HepG2 (cell line): ENCODE measurements around the gene DND1. TPM values are rescaled to one million over a fixed set of nuclear protein-coding genes. Genes with fewer than 3 reads are reported as not detected.
A peak's percentile ranks its signal among the peaks of the same experiment; 100 is the strongest.

Experiments used
- HDAC1 ChIP-seq: sonication (generic); formaldehyde crosslinking; IDR thresholded peaks from 2 replicates; pipeline ENCODE4 v1.5.1; 2020; ENCODE audit warnings: mild to moderate bottlenecking, missing genetic modification reagents
- HDAC2 ChIP-seq: sonication (generic); formaldehyde crosslinking; IDR thresholded peaks from 2 replicates; pipeline ENCODE4 v1.4.0; 2020; ENCODE audit warnings: missing genetic modification reagents
- HMG20A ChIP-seq: IDR thresholded peaks from 2 replicates; pipeline ENCODE4 v1.6.1; 2016; ENCODE audit warnings: borderline replicate concordance
- IKZF1 ChIP-seq: fragments of 450-650 bp; IDR thresholded peaks from 2 replicates; pipeline ENCODE4 v1.7.1; 2016
- KLF15 ChIP-seq: sonication (generic); formaldehyde crosslinking; IDR thresholded peaks from 2 replicates; pipeline ENCODE4 v1.8.1; 2023; ENCODE audit warnings: borderline replicate concordance, mild to moderate bottlenecking, inconsistent platforms, missing genetic modification reagents, mixed read lengths
- MBNL3 ChIP-seq: fragments of 250-450 bp; sonication (Bioruptor Pico); conservative IDR thresholded peaks from 2 replicates; pipeline ENCODE4 v1.8.0; 2022; ENCODE audit warnings: mild to moderate bottlenecking, inconsistent platforms
- MEF2D ChIP-seq: sonication (generic); formaldehyde crosslinking; IDR thresholded peaks from 2 replicates; pipeline ENCODE4 v1.5.1; 2020; ENCODE audit warnings: mild to moderate bottlenecking, missing genetic modification reagents
- PTBP1 ChIP-seq: fragments of 200-400 bp; formaldehyde crosslinking; IDR thresholded peaks from 2 replicates; pipeline ENCODE4 v1.6.1; 2018; ENCODE audit warnings: low read length, low read depth; ENCODE audit not compliant: poor library complexity, severe bottlenecking
- RARA ChIP-seq: IDR thresholded peaks from 2 replicates; pipeline ENCODE4 v1.6.1; 2016; ENCODE audit warnings: missing genetic modification reagents, missing compliant biosample characterization
- SIN3A ChIP-seq: IDR thresholded peaks from 2 replicates; pipeline ENCODE4 v1.6.1; 2011; ENCODE audit warnings: low read depth, mild to moderate bottlenecking, control low read depth, low read length, borderline replicate concordance
- SMARCE1 ChIP-seq: fragments of 450-650 bp; IDR thresholded peaks from 2 replicates; pipeline ENCODE4 v1.6.1; 2017; ENCODE audit warnings: borderline replicate concordance
- SMYD3 ChIP-seq: sonication (generic); formaldehyde crosslinking; IDR thresholded peaks from 2 replicates; pipeline ENCODE4 v1.8.1; 2023; ENCODE audit warnings: mild to moderate bottlenecking, missing genetic modification reagents
- SP2 ChIP-seq: sonication (generic); formaldehyde crosslinking; IDR thresholded peaks from 2 replicates; pipeline ENCODE4 v1.5.1; 2020; ENCODE audit warnings: mild to moderate bottlenecking, missing genetic modification reagents
- UBTF ChIP-seq: sonication (generic); formaldehyde crosslinking; IDR thresholded peaks from 2 replicates; pipeline ENCODE4 v1.4.0; 2020; ENCODE audit warnings: mild to moderate bottlenecking, missing genetic modification reagents
- YY1 ChIP-seq: IDR thresholded peaks from 2 replicates; pipeline ENCODE4 v1.6.1; 2011; ENCODE audit warnings: low read length, low read depth, moderate library complexity, mild to moderate bottlenecking; ENCODE audit not compliant: insufficient read depth, insufficient replicate concordance
- ZFX ChIP-seq: sonication (generic); formaldehyde crosslinking; IDR thresholded peaks from 2 replicates; pipeline ENCODE4 v1.4.0; 2020; ENCODE audit warnings: mild to moderate bottlenecking, low read depth, missing genetic modification reagents, moderate library complexity
- ZNF136 ChIP-seq: sonication (generic); formaldehyde crosslinking; IDR thresholded peaks from 2 replicates; pipeline ENCODE4 v1.8.1; 2022; ENCODE audit warnings: low read depth, mild to moderate bottlenecking, moderate library complexity, missing genetic modification reagents
- ZNF510 ChIP-seq: sonication (generic); formaldehyde crosslinking; IDR thresholded peaks from 2 replicates; pipeline ENCODE4 v1.4.0; 2020; ENCODE audit warnings: low read depth, mild to moderate bottlenecking, missing genetic modification reagents
- ZNF557 ChIP-seq: sonication (generic); formaldehyde crosslinking; IDR thresholded peaks from 2 replicates; pipeline ENCODE4 v1.4.0; 2020; ENCODE audit warnings: missing genetic modification reagents
- ZNF570 ChIP-seq: sonication (generic); formaldehyde crosslinking; IDR thresholded peaks from 2 replicates; pipeline ENCODE4 v1.4.0; 2020; ENCODE audit warnings: mild to moderate bottlenecking, missing genetic modification reagents, borderline replicate concordance
- ZNF672 ChIP-seq: sonication (generic); formaldehyde crosslinking; IDR thresholded peaks from 2 replicates; pipeline ENCODE4 v1.8.1; 2022; ENCODE audit warnings: missing genetic modification reagents
- polyA plus RNA-seq, 8 experiments: library from polyadenylated mRNA; depleted of rRNA in 3 of 8; stranded (reverse) in 7 of 8; unstranded in 1 of 8; fragments of >200 nt; fragmentation: Illumina TruSeq in 4 of 8; extraction: Trizol in 4 of 8; gene quantifications; 2 replicates each; pipeline versions ENCODE4 v1.2.1 to v1.2.3, GENCODE V29; 2011 to 2016; ENCODE audit warnings: low read depth in 4 of 8, missing spikeins in 1 of 8, mixed read lengths in 1 of 8; ENCODE audit not compliant: insufficient read depth in 1 of 8
- total RNA-seq, 5 experiments: library from RNA; depleted of rRNA; stranded (reverse); fragments of >200 nt; fragmentation: Illumina TruSeq; extraction: Trizol; gene quantifications; 2 replicates each; pipeline ENCODE4 v1.2.3, GENCODE V29; 2016; ENCODE audit warnings: low read depth in 1 of 5
- TF ChIP-seq, protein P1 (sequence below): sonication (generic); formaldehyde crosslinking; IDR thresholded peaks from 2 replicates; pipeline ENCODE4 v1.8.1; 2023; ENCODE audit warnings: missing genetic modification reagents, mild to moderate bottlenecking, borderline replicate concordance
- TF ChIP-seq, protein P2 (sequence below): sonication (generic); formaldehyde crosslinking; conservative IDR thresholded peaks from 2 replicates; pipeline ENCODE4 v1.4.0; 2020; ENCODE audit warnings: missing genetic modification reagents
- TF ChIP-seq, protein P3 (sequence below): sonication (generic); formaldehyde crosslinking; IDR thresholded peaks from 2 replicates; pipeline ENCODE4 v1.8.0; 2022; ENCODE audit warnings: missing genetic modification reagents, mild to moderate bottlenecking, borderline replicate concordance
- TF ChIP-seq, protein P4 (sequence below): IDR thresholded peaks from 2 replicates; pipeline ENCODE4 v1.6.1; 2018; ENCODE audit warnings: missing genetic modification reagents, mild to moderate bottlenecking, missing compliant biosample characterization

The DND1 gene
- total and polyA plus RNA-seq, 2 of the 13 experiments (the other 11 are each of a cell fraction or from before 2014, with no cell fraction given) = 0.48 to 0.55 TPM

GRCh38 chr5:140664359-140665119 is 8.8 kb downstream of the DND1 start, which contains the start of gene WDR55 (continued):
- TF ChIP-seq UBTF (CRISPR knock-in tag) (peak; percentile 89), ZNF510 (no peak), SMARCE1 (no peak), ZNF136 (peak; percentile 42; the same call in 1 of the 2 replicates), YY1 (peak; percentile 49), KLF15 (CRISPR knock-in tag) (no peak), HDAC2 (CRISPR knock-in tag) (peak; percentile 84; the same call in 1 of the 2 replicates), SMYD3 (peak; percentile 31; the same call in 1 of the 2 replicates), ZNF557 (CRISPR knock-in tag) (no peak), ZNF672 (no peak), HDAC1 (CRISPR knock-in tag) (peak; percentile 95), ZFX (peak; percentile 91), HMG20A (CRISPR knock-in tag) (peak; percentile 23; the same call in 1 of the 2 replicates), SIN3A (peak; percentile 75; the same call in 1 of the 2 replicates), MBNL3 (CRISPR knock-in tag) (no peak), ZNF570 (CRISPR knock-in tag) (no peak), SP2 (CRISPR knock-in tag) (peak; percentile 75), RARA (CRISPR knock-in tag) (no peak), PTBP1 (no peak), MEF2D (CRISPR knock-in tag) (peak; percentile 71; the same call in 1 of the 2 replicates), IKZF1 (no peak)
- TF ChIP-seq, protein P1, sequence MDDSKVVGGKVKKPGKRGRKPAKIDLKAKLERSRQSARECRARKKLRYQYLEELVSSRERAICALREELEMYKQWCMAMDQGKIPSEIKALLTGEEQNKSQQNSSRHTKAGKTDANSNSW = no peak
- TF ChIP-seq, protein P2, sequence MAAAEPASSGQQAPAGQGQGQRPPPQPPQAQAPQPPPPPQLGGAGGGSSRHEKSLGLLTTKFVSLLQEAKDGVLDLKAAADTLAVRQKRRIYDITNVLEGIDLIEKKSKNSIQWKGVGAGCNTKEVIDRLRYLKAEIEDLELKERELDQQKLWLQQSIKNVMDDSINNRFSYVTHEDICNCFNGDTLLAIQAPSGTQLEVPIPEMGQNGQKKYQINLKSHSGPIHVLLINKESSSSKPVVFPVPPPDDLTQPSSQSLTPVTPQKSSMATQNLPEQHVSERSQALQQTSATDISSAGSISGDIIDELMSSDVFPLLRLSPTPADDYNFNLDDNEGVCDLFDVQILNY (CRISPR knock-in tag) = no peak
- TF ChIP-seq, protein P3, sequence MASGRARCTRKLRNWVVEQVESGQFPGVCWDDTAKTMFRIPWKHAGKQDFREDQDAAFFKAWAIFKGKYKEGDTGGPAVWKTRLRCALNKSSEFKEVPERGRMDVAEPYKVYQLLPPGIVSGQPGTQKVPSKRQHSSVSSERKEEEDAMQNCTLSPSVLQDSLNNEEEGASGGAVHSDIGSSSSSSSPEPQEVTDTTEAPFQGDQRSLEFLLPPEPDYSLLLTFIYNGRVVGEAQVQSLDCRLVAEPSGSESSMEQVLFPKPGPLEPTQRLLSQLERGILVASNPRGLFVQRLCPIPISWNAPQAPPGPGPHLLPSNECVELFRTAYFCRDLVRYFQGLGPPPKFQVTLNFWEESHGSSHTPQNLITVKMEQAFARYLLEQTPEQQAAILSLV (CRISPR knock-in tag) = peak; percentile 57; the same call in 1 of the 2 replicates
- TF ChIP-seq, protein P4, sequence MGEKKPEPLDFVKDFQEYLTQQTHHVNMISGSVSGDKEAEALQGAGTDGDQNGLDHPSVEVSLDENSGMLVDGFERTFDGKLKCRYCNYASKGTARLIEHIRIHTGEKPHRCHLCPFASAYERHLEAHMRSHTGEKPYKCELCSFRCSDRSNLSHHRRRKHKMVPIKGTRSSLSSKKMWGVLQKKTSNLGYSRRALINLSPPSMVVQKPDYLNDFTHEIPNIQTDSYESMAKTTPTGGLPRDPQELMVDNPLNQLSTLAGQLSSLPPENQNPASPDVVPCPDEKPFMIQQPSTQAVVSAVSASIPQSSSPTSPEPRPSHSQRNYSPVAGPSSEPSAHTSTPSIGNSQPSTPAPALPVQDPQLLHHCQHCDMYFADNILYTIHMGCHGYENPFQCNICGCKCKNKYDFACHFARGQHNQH (CRISPR knock-in tag) = peak; percentile 57
